Fibroblast of skin of back (primary cell): ENCODE results near the gene COL16A1. TPM values are rescaled to one million over a fixed set of nuclear protein-coding genes. Genes with fewer than 3 reads are reported as not detected.

Experiments
- DNase-seq: peaks from one replicate; pipeline ENCODE4 v3.0.0-alpha.2; 2013
- polyA plus RNA-seq, 2 experiments: library from polyadenylated mRNA; unstranded; fragments of 120-200 nt; gene quantifications; one replicate each; pipeline ENCODE4 v1.2.1, GENCODE V29; 2013; ENCODE audit not compliant: insufficient read length in 2 of 2

The COL16A1 gene
- polyA plus RNA-seq (2013, experiment 1 of 2; ENCODE audit: insufficient read length), result 162 TPM
- 226 TPM for polyA plus RNA-seq (2013, experiment 2 of 2; ENCODE audit: insufficient read length)

DNA sequence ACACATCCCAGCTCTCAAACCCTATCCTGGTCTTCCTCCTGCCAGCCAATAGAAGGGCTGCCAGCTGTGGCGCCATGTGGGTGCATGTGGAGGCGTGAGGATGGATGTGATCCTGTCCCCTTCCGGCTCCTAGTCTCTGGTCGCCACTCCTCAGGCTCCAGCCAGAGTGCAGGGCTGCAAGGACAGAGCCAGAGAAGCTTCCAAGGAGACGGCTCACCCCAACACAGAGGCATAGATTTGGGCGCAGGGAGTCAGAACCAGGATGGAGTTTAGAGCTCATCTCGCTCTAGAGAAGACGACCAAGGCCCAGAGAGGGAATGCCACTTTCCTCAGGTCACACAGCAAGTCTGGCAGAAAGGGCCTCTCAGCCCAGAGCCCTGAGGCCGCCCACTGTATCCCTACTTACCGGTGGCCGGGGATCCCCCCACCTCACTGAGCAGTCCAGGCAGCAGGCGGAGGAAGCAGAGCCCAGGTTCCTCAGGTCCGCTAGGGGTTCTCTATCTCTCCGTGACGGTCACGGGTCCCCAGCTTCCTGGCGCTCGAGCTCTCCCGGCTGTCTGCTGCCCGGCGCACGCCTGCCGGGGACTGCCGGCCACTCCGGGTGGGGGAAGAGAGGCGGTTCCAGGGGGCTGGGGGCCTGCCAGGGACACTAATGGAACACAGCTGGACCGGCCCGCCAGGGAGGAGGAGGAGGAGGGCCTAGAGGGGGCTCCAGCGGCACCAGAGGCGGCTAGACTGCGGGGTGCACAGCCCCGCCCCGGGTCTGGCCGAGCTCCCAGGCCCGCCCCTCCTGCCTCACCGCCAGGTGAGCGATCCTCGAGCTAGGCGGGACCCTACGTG, at the start of gene COL16A1:
Gene COL16A1 (minus strand): TSS at position 587 of the 840 bp plus-strand sequence. CDS start 1,824 bp downstream, outside the sequence.
- peak; percentile 79 for DNase-seq

DNA sequence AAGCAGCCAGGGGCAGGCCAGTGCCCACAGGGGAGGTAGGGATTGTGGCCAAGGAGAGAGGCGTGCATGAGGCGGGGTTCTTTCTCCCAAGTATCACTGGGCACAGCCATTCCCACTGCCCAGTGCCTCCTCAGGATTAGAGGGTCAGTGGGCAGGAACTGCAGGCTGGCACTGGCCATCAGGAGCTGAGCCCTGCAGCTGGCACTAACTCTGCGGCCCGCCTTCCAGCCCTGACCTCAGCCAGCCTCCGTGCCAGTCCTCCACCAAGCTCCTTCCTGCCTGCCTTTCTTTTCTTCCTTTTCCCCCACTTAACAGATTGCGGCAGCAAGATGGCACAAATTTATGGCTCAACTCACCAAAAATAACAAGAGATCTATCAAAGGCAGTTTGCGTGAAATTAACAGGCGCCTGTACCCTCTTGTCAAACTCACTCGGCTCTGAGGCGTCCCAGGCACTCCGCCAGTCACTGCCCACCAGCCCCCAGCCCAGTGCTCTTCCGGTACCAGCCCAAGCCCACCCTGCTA, 49.2 kb upstream of the COL16A1 start:
- DNase-seq, result no peak

DNA sequence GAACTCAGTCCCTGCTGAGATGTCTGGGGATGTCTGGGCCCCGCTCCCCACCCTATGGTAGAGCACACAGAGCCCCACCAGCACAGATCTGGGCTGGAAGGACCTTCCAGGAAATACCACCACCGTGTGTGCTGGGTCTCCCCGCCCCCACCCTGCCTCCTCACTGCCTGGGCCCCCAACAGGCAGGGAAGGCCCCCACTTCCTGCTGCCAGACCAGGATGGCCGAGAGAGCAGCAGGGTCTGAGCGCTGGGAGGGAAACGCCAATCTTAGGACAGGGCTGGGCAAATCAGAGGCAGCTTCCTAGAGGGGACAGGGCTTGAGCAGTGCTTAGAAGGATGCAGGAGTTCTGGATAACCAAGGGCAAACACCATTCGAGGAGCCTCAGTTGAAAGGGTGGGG, 48.4 kb upstream of the COL16A1 start:
- no peak for DNase-seq

DNA sequence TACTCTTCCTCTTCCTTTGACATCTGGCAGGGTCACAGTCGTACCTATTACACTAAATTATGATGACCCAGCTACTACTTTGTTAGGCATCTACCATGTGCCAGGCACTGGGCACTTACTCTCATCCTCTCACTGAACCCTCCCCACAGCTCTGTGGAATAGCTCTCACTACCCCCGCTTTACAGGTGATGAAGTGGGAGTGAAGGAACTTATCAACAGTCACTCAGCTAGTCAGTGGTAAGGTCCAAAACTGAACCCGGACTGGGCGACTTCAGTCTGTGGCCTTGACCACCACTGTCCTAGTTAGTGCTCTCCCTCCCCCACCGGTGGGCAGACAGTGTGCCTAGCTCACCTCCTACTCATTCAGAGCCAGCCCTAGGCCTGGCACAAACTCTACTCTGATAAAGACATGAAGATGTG, 48.0 kb upstream of the COL16A1 start:
- no peak for DNase-seq

GRCh38 chr1:31750858-31751510, 47.2 kb upstream of the COL16A1 start:
- DNase-seq, result peak; percentile 58

DNA sequence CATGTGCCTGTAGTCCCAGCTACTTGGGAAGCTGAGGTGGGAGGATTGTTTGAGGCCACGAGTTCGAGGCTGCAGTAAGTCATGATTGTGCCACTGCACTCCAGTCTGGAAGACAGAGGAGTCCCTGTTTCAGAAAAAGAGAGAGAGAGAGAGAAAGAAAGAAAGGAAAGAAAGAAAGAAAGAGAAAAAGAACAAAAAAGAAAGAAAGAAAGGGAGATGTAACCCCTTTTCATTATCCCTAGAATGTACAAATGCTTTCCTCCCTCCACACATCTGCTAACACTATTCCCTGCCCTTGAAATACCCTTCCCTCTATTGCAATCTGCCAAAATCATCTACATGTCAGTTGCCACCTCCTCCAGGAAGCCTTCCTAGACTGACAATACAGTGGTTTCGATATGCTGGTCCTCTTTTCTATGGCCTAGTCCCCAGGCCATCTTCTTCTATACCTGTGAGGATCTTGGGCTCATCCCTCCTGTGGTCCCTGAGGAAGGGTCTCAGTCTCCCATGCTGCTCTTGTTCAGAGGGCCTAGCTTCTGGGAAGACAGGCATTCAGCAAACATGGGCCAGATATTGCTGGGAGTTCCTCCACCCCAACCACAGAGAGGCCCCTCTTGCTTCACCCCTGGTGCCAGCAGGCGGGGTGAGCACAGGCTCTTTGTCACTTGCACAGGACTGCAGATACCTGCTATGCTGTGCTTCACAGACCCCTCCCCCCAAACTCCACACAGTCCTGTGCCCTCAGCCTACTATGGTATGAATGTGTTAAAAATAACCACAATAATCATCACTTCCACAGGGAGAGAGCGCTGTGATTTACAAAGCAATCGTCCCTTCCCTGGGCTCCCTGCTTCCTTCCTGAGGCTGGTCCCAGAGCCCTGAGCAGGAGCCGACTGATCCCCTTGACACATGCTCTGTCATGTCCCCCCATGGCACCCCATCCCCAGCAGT, 46.2 kb upstream of the COL16A1 start:
- peak; percentile 22 for DNase-seq

- DNase-seq, result no peak
Measured at GRCh38 chr1:31748365-31748764, 44.5 kb upstream of the COL16A1 start.

DNA sequence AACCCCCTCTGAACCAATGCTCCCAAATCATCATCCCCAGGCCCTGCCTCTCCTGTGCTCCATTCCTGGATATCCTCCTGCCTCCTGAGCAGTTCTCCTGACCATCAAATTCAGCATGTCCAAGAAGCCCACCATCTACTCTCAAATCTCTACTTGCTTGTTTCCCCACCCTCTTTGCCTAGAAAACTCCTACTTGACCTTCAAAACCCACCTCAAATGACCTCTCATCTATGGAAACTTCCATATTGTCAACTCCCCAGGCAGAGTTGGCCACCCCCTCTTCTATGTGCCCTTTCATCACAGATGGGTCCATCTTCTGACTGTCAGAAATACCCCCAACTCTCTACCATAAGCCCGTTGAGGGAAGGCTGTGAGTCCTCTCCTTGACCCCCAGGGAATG, 43.5 kb upstream of the COL16A1 start:
- DNase-seq, result no peak

DNA sequence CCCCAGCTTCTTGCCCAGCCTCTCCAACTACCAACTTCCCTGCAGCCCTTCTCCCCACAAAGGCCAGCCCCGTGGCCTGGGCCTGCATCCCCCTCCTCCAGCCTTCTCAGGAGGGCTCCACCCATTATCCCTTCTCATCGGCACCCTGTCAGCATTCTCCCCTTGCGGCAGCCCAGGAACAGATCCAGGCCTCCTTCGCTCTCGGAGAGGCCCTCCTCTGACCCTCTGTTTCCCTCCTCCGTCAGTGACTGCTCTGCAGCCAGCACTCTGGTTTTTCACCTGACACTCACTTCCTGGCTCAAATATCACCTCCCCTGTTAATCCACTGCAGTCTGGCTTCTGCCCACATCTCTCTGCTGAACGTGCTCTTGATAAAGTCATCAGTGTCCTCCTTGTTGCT, 42.9 kb upstream of the COL16A1 start:
- no peak for DNase-seq

- peak; percentile 20 for DNase-seq
Measured at GRCh38 chr1:31745946-31746670, 42.3 kb upstream of the COL16A1 start.

GRCh38 chr1:31745096-31745945, 41.5 kb upstream of the COL16A1 start:
- peak; percentile 66 for DNase-seq

DNA sequence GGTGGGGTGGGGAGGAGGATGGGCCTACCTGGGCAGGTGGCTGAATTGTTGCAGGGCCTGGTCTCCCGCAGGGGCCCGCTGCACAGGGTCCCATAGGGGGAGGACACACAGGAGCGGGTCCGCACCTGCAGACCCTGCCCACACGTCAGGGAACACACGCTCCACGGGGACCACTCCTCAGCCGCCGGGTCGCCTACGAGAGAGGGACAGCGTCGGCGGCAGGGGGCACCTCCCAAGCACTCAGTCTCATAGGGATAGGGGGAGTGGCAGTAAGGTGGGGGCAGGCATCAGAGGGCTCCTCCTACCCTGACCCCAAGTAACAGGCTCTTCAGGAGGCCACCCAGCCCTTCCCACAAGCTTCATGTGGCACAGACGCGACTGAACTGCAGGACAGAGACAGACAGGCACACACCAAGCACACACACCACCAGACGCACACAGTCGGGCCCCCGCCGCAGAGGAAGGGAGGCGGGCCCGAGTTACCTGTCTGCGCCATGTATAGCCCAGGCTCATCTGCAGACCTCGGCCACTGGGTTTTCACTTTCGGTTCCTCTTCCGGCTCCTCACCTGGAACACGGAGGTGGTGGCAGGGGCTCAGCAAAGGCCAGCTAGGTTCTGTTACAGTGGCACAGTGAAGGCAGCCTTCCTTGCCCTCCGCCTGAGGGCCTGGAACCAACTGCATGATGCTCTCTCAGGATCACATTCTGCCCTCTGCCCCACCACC, 40.5 kb upstream of the COL16A1 start:
- no peak for DNase-seq

DNA sequence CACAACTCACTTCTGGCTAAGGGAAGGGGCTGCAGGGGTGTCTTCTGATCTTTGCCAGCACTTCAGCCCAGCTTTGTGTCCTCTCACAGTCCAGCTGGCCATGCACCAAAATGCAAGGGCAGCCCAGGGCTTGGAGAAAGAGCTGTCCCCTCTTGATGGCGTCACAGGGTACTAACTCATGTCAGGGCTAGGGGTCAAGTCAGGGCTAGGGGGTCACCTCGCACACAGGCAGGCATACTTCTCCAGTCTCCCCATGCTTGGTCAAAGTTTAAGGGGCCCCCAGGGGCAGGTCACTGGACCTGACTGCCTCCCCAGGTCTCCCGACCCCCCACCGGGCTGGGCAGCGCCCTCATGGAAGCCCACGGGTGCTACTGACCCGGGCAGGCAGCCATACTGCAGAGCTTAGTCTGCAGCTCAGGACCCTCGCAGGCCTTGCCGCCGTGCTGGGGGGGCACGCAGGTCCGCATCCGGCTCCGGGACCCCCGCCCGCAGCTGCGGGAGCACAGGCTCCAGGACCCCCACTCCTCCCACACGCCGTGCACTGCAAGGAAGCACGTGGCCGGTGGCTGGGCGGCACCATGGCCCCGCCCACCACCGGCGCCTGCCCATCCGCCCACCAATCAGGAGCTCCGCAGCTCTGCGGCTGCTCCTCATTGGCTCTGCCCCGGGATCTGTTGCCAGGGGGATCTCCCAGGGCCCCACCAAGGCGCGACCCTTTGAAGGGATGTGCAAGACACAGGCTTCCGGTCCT, 38.8 kb upstream of the COL16A1 start:
- DNase-seq, result no peak

GRCh38 chr1:31739346-31739745, 35.5 kb upstream of the COL16A1 start:
- no peak for DNase-seq

DNA sequence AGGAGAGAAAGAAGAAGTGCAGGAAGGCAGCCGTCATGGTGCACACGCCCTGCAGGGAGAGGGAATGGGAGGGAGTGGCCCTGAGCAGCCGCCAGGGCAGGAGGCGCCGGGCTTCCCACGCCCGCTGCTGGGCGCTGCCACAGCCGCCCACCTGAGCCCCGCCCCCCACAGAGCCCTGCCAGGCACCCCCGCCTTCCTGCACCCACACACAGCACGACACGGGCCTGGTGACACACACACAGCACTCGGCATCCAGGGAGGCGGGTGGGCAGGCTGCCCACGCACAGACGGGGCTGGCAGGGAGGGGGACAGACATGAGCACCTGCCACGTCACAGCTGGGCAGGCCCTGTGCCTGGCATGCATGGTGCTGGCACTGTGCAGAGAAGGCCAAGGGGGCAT, 32.9 kb upstream of the COL16A1 start:
- DNase-seq, result no peak

DNA sequence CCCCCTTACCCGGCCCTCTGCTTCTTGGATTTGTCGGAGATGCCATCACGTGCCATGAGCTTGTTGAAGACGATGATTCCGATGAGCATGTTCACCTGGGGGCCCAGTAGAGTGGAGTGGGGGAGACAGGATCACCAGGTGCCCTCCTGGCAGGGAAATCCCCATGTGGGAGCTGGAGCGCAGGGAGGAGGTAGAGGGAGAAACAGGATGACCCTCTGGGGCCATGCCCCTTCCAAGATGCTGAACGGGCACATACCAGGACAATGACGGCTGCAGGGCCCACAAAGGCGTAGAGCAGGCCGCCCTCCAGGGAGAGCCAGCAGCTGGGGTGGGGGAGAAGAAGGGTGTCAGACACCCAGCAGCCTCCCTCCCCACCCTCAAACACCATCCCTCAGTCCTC, 31.8 kb upstream of the COL16A1 start:
- DNase-seq, result no peak

DNA sequence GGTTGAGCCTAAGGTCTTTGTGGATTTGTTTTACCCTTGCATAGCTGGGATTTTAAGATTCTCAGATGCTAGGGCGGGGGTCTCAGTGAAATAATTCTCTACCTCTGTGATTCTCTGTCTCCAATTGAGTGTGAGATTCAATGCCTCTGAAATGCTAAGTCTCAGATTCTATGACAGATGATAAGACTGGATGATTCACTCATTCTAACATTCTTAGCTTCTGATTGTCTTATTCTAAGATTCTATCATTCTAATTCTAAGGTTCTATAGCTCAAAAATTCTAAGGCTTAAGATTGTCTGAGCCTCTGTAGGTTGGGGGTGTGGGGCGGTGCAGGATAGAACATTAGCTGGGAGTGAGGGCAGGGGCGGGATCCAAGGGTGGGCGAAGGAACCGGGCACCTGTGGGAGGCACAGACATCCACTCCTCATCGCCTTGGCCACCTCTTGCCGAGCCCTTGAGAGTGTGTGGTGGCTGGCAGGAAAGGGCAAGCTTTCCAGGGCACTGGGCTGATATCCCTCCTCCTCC, 30.8 kb upstream of the COL16A1 start:
- peak; percentile 31 for DNase-seq

DNA sequence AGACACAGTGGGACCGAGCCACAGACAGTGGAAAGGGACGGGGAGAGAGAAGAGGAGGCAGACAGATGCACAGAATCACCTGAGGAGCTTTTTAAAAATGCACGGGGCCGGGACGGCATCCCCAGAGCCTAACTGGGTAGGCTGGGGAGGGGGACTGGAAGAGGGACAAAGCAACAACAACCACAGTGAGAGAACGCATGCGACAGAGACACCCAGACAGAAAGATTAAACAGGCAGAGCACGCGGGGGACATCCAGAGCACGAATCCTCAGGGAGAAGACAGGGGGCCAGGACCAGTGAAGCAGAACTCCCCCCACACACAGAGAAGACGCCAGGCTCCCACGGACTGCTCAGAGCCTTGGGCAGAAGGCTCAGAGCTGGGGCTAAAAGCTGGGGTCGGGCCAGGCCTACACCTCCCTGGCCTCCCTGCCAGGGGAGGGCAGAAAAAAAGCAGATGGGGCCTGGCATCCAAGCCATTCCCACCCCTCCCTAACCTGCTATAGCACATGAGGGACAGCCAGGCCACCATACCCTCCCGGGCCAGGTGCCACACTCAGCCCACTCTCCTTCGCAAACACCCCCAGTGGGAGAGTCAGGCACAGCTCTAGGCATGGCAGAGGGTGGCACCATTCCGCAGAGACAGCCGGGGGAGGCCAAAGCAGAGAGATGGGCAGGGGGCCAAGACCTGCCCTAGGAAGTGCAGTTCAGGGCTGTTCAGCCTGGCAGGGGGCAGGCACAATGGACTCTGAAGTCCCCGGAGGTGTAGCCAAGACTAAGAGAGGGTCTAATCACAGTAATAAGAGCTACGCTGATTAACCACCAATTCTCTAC, 29.8 kb upstream of the COL16A1 start:
- no peak for DNase-seq
